GM18519 (cell line): ENCODE data around the gene MBOAT7.
"Not testable (repeated sequence)": the region's sequence is repeated elsewhere in the genome, so short reads cannot be mapped to it uniquely, and the experiment has no call there.

Experiments
- ATAC-seq: cut with Tn5 transposase; IDR thresholded peaks from one replicate; pipeline ENCODE4 v1.9.1; 2021; ENCODE audit warnings: mild to moderate bottlenecking, moderate library complexity; ENCODE audit not compliant: unreplicated experiment, low FRiP score

The MBOAT7 gene

DNA sequence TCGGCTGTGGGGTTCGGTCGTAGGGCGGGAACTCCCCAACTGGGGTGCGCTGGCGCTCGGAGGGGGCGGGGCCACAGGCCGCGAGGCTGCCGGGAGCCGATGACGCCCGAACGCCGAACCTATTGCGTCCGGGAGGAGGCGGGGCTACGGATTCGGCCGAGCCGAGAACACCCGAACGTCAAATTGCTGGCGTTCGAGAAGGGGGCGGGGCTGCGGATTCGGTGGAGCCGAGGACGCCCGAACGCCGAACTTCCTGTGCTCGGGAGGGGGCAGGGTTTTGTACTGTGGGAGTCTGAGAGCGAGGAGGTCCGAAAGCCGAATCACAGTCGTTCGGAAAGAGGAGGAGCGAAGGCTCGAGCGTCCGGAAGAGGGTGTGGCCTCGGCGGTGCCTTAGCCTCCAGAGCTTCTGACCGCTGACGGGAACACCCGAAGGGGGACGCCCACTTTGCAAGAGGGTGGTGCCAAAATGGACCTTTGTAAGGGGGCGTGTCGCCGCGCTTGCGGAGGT is 1.2 kb upstream of the MBOAT7 start:
- peak; percentile 32 for ATAC-seq

DNA sequence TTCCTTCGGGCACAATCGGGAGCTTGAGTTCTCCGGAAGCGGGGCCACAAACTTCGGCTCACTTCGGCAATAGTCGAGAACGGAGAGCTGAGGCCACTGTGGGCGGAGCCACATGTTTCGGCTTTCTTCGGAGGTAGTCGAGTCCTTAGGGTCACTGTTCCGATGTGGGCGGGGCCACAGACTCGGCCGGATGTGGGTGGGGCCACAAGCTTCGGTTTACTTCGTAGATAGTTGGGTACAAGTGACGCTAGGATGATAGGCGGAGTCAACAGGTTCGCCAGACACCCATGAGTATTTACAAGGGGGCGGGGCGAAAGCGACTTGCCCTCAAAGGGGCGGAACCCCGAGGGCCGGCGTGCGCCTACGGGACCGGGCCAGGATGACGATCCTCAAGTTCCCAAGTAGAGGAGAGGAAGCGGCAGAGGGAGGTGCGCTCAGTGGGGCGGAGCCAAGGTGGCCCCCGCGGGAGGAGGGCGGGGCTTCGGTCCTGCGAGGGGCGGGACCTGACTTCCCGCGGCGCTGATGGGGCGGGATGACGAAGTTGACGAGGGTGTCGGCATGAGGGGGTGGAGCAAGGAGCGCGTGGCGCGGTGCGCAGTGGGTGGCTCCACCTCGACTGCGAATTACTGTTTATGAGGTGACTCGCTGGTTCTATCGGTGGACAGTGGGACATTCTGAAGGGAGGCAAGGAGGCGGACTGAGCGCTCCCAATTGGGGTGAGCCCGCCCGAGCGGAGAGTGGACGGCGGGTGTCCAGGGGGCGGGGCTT is 539 bp upstream of the MBOAT7 start:
- peak; percentile 38 for ATAC-seq

DNA sequence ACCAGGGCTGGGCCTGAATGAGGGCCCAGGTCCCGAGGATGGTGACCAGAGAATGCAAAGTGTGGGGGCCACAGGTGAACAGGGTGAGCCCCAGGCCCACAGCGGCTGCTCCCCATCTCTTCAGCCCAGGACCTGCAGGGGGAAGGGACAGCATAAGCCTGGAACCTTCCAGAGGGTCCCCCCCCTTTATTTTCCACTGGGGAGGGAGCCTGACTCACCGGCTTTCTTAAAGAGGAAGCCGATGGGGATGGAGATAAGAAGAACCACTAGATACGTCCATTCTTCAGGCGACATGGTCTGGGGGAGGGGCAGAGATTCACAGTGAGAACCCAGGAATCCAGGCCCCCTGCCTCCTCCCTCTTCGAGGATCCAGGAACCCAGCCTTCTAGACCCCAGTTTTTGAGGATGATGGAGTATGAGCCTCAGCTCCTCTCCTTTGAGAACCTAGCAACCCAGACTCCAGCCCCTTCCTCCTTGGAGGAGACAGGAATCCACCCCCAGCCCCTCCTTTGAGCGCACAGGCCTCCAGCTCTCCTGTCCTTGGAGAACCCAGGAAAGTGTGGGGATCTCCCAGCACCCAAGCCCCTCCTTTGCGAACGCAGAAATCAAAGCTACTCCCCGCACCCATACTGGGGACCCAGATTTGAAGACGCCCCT is 1.0 kb downstream of the MBOAT7 start:
- ATAC-seq, result no peak

DNA sequence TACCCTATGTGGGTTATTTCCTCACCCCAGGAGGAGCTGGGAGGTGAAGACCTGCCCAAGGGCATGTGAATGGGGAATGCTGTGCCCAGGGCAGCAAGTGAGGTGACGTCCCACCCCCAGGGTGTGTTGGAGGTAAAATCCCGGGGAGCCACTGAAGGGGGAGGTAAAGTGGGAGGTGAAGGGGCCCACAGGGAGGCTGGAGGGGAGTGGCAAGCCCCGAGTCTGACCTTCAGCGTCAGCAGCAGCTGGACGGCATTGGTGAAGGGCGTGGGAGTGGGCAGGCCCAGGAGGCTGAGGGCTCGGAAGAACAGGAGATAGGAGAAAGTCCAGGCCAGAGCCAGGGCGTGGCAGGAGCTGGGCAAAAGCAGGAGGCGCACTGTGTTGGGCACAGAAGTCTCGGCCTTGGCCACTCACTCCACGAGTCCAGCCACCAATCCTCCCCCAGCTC is 2.4 kb downstream of the MBOAT7 start:
- no peak for ATAC-seq

DNA sequence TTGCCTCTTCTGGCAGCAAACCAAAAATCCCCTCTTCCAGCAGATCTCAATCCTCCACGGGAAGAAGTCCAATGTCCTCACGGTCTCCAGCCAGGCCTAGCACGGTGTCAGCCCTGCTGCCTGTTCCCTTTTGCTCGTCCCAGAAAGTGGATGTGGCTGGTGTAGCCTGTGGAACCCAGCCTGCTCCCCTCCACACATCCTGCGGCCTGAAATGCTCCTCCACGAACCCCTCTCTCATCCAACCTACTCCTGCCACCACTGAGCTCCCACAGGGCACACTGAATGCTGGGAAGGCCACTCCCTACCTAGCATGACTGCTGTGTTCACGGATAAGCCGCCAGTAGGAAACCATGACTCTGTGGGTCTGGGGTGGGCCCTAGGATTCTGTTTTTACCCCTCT is 3.0 kb downstream of the MBOAT7 start:
- no peak for ATAC-seq

DNA sequence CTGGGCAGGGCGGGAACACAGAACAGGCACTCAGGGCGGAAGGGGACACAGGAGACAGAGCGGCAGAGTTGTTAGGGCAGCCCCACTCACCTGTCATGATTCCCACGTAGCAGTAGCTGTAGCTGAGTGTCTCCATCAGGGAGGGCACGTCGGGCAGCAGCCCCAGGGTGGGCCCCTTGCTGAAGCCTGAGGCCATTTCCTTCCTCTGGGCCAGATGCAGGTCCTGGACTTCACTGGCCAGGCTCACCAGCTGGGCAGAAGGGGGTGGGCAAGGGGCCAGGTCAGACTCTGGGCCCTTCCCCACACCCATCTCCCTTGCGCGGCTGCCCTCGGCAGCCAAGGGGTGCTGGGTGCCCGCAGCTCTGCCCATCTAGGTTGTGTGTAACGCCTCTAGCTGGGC is 5.9 kb downstream of the MBOAT7 start:
- no peak for ATAC-seq

DNA sequence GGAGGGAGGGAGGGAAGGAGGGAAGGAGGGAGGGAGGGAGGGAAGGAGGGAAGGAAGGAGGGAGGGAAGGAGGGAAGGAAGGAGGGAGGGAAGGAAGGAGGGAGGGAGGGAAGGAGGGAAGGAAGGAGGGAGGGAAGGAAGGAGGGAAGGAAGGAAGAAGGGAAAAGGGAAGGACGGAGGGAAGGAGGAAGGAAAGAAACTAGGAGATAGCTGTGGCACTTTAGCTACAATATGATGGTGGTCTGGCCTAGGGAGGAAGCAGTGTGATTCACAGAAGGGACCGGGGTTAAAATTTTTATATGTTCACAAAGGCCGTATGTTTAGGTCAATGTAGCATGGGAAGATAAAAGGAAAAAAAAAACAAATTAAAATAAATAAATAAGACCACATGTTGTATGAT is 7.5 kb downstream of the MBOAT7 start:
- ATAC-seq, result not testable (repeated sequence)

DNA sequence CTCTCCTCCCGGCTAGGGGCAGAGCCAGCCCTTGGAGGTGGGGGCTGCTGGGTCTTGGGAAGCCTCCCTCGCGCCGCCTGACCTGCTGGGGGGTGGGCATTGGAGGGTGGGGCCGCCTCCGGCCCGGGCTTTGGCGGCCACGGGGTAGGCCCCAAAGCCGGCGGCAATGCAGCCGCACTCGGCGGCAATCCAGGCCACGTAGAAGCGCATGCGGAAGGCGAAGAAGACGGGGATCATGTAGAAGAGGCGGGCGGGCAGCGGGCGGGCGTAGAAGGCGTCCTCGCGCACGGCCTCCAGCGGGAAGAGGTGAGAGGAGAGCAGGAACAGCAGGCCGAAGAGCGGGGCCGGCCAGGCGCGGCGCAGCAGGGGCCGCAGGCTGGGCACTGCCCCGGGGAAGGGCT is 8.7 kb downstream of the MBOAT7 start:
- no peak for ATAC-seq

DNA sequence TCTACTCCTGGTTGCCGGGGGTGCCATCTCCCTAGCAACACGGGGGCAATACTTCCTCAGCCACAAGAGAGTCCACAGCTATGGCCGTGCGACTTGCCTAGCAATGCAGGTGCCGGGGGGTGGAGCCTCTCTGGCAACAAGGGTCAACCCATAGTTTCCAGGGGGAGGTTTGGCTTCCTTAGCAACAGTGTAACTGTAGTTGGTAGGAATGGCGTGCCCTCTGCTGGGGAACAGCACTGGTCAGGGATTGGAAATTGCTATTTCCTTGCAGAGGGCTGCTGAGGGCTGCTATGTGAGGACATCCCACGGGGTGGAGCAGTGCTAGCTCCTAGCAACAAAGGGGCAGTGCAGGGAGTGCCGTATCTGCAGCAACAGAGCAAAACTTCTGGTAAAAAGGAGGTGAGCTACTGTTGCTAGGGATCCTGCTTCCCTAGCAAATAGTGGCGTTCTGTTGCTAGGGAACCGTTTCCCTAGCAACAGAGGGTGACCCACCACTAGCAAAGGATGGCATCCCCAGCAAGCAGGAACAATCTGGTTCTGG is 9.4 kb downstream of the MBOAT7 start:
- ATAC-seq, result no peak

DNA sequence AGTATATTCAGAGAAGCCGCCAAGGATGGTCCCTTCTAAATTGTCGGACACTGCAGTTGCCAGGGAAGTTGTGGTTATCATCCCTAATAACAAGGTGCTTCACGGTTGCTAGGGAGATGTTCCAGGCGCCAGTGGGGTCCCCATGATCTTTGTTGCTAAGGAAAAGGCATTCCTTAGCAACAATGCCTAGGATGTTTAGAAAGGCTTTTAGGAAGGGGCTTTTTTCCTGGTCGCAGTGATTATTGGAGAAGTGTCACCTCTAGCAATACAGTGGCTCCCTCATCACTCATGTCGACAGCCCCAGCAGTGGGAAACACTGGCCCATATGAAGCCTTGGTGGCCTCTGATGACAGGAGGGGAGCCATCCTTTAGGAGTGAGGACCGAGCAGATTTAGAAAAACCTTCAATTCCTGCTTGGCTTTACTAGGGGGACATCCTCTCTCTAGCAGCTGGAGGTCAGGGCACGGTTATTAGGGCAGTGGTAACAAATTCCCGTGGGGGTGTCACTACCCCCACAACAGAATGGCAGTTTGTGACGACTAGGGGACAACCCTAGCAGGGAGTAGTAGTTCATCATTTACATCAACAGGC is 10.0 kb downstream of the MBOAT7 start:
- no peak for ATAC-seq

DNA sequence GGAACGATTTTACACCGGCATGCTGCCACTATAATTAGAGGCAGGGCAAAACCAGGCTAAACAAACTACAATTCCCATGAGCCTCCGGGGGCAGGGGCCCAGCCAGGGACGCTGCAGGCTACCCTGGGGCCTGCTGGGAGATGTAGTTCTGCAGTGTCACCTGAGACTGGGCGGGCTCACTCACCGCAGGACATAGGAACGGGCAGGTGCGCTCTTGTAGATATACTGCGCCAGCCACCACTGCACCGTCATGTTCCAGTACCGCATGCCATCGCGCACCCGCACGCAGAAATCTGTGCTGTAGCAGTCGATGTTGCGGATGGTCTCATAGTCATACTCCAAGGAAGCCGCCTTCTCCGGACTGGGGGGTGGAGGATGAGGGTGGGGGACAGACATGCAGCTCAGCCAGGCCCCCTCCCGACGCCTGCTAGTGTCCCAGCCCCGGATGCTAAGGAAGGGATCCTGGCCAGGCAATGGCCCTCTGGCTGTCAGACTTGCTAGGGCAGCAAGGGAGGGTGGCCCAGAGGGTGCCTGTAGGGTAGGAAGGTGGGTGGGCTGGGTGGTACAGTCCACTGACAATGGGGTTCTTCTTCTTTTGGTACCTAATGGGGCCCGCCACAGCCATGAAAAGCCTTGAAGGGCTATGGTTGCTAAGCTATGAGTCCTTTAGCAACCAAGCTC is 10.7 kb downstream of the MBOAT7 start:
- ATAC-seq, result no peak

DNA sequence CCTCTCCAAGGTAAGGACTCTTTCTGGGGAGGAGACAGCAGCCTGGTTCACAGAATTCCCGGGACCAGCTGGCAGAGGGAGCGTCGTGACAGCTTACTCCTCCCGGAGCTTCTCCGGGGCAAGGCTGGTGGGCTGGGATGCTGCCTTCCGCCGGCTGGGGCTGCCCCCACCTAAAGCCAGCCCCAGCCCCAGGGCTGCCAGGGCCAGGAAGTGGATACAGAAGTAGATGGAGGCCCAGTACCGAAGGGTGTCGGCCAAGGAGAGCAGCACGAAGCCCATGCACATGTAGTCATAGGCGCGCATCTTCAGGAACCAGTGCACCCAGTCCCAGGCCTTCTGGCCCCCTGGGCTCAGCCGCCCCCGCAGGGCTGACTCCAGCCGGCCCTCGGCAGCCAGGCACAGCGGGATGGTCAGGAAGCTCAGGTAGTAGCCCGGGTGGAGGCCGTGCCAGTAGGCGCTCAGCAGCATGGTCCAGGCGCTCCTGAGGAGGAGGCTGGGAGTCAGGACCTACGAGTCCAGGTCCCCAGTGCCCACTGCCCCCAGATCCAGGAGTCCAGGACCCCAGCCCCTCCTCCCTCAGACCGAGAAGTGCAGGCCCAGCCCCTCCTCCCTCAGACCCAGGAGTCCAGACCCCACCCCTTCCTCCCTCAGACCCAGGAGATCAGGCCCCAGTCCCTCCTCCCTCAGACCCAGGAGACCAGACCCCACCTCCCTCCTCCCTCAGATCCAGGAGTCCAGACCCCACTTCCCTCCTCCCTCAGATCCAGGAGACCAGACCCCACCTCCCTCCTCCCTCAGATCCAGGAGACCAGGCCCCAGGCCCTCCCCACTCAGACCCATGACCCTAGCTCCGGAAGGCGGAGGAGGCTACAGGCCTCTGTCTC is 15.2 kb downstream of the MBOAT7 start:
- no peak for ATAC-seq

DNA sequence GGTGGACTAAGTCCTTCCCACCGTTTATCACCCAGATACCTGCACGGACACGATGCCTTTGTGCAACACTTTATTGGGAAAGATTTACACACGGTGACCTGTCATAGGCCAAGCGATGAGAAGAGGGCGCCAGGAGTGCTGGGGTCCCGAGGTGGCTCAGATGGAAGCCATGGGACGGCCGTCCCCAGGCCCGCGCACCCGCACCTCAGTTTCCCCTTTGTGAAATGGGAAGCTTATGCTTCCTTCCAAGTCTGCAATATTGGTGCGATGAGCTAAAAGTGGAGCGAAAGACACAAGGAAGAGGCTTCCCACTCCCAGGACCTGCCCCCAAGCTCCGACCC is 16.1 kb downstream of the MBOAT7 start:
- ATAC-seq, result no peak

DNA sequence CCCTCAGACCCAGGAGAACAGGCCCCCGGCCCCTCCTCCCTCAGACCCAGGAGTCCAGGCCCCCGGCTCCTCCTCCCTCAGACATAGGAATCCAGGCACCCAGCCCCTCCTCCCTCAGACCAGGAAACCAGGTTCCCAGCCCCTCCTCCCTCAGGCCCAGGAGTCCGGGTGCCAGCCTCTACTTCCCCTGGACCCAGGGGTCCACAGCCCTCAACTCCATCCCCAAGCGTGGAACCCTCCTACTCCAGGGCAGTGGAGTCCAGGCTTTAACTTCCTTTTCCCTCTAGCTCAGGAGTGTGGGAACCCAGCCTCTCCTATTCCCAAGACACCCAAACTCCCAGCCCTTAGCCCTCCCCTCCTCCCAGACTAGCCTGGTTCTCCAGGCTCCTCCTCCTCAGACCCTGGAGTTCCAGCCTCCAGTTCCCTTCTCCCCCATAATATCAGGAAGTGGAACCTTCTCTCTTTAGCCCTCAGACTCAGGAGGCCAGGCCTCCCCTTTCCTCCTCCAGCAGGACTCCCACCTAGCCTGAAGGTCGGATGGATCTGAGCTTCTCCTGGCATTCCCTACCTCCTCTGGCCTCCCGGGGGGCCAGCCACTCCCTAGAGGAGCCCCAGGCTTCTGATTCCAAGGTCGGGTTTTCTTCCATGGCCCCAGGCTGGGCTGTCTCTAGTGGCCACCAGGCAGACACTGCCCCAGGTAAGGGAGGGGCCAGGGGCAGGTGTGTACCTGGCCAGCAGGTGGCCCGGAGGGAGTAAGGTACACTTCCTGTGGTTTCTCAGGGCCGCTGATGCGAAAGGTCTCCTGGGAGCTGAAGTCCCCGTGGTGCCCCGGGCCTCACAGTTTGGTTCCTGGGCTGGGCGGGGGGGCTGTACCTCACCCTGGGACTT is 16.7 kb downstream of the MBOAT7 start, which contains the start of gene TMC4:
TSS of gene TMC4 (minus strand) at position 690 of the 888 bp plus-strand sequence. CDS start at position 647, 43 bp downstream.
- no peak for ATAC-seq

DNA sequence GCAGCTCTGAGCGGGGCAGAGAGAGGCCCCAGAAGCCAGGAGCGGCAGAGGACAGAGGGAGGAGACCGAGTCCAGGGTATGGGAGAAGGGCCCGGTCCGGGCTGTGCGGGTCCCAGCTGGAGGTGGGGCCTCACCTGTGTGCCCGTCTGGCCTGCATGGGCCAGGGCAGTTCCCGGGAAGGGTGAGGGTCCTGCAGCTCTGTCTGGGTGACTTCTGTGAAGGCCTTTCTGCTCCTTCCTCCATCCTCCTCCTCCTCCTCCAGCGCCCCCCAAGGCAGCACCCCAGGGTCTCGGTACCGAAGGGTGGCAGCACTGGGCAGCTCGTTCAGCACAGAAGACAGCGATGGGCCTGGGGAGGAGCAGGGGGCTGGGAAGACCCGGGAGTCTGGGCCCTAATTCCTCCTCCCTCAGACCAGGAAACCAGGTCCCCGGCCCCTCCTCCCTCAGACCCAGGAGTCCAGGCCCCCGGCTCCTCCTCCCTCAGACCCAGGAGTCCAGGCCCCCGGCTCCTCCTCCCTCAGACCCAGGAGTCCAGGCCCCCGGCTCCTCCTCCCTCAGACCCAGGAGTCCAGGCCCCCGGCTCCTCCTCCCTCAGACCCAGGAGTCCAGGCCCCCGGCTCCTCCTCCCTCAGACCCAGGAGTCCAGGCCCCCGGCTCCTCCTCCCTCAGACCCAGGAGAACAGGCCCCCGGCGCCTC is 17.5 kb downstream of the MBOAT7 start:
- ATAC-seq, result not testable (repeated sequence)

DNA sequence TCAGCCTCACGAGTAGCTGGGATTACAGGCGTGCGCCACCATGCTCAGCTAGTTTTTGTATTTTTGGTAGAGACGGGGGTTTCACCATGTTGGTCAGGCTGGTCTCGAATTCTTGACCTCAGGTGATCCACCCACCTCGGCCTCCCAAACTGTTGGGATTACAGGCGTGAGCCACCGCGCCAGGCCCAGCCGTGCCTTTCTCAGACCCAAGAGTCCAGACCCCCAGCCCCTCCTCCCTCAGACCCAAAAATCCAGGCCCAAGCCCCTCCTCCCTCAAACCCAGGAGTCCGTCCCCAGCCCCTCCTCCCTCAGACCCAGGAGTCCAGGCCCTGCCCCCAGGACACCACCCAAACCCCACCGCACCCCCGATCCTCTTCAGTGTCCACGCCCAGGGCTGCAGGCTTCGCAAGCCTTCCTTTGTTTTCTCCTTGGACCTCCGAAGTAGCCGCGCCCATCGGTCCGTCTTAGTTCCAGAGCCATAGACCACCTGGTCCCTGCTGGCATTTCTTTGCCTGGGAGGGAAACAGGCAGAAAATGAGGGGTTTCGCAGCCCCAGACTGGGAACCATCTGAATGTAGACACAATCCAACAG is 20.1 kb downstream of the MBOAT7 start:
- ATAC-seq, result no peak

DNA sequence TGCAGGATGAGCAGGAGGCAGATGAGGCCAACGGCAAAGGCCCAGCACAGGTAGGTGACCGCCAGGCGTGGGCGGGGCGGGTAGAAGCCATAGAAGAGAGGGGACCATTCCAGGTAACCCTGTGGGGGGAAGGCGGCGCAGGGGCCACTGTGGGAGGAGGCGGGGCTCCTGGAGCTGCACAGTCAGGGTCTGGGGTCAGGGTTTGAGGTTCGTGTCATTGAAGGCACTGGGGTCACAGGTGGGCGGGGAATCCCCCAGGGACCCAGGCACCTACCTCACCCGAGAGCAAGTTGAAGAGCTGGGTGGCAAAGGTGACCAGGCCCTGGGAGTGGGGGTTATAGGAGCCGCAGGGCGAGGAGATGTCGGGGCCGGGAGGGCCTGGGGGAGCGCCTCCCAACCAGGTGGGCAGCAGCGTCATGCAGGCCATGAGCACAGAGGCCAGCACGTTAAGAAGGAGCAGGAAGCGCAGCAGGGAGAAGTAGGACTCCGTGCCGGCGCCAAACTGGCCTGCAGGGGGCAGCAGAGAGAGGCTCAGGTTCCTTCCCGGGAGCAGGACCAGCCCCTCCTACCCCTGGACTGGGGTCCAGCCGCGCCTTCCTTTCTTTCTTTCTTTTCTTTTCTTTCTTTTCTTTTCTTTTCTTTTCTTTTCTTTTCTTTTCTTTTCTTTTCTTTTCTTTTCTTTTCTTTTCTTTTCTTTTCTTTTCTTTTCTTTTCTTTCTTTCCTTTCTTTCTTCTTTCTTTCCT is 21.0 kb downstream of the MBOAT7 start:
- no peak for ATAC-seq
